ENCODE measurements around the gene COL21A1.

COL21A1 gene

DNA sequence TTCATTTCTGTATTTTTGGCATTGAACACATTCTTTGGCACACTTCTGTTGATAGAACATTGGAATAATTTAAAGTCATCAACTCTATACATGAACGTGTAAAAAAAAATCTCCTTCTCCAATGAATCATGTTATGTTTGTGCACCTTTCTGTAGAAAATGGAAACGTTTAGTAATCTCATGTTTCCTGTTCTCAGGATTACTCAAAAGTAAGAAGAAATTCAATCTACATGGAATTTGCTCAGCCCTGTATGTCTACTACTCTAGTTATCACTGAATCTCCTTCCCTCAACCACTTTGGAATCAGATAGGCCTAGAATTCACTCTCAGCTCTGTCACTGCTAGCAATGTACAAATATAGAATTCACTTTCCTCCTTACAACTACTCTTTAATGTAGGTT lies 103.6 kb downstream of the COL21A1 start:
- POLR2A ChIA-PET: no interaction called here
- DNase-seq (ENCODE audit: extremely low spot score): no peak
- TF ChIP-seq, protein P1, sequence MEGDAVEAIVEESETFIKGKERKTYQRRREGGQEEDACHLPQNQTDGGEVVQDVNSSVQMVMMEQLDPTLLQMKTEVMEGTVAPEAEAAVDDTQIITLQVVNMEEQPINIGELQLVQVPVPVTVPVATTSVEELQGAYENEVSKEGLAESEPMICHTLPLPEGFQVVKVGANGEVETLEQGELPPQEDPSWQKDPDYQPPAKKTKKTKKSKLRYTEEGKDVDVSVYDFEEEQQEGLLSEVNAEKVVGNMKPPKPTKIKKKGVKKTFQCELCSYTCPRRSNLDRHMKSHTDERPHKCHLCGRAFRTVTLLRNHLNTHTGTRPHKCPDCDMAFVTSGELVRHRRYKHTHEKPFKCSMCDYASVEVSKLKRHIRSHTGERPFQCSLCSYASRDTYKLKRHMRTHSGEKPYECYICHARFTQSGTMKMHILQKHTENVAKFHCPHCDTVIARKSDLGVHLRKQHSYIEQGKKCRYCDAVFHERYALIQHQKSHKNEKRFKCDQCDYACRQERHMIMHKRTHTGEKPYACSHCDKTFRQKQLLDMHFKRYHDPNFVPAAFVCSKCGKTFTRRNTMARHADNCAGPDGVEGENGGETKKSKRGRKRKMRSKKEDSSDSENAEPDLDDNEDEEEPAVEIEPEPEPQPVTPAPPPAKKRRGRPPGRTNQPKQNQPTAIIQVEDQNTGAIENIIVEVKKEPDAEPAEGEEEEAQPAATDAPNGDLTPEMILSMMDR (IDR thresholded peaks at IDR 0.05; ENCODE audit: control extremely low read depth, extremely low read depth, low read depth, missing control alignments): no peak
- CTCF ChIA-PET: no interaction called here

DNA sequence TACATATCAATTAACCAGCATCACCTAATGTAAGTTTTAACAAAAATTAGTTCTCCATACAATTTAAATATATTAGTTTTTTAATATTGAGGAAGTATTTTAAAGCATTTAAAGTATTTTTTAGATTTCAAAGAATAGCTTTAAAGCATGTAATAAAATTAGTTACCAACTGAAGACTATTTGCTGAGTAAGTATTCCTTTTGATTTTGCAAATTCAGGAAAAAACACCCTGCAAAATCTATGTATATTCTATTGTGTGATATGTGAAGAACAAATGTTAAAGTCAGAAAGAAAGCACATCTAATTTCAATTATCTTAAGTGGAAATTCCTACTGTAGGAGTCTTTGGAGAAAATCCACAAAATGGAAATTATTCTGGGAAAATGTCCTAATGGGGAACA lies 107.3 kb downstream of the COL21A1 start:
- POLR2A ChIA-PET: no interaction called here

GRCh38 chr6:56115715-56116114 lies 131.7 kb downstream of the COL21A1 start:
- POLR2A ChIA-PET: no interaction called here
- CTCF ChIA-PET: interaction anchor here (1.3 to 1.7 kb wide), 2 partner anchors 11 to 14 kb away, joined by 4 to 6 read pairs; no protein-coding TSS in a partner anchor
- TF ChIP-seq, protein P1 (IDR thresholded peaks at IDR 0.05; ENCODE audit: control extremely low read depth, extremely low read depth, low read depth, missing control alignments): no peak
- no peak for DNase-seq (ENCODE audit: extremely low spot score)

More for the DNA sequence above, 107.3 kb downstream of the COL21A1 start:
- CTCF ChIA-PET: no interaction called here
- DNase-seq (ENCODE audit: extremely low spot score): no peak
- TF ChIP-seq, protein P1 (IDR thresholded peaks at IDR 0.05; ENCODE audit: control extremely low read depth, extremely low read depth, low read depth, missing control alignments): no peak

- CTCF ChIA-PET: no interaction called here
- POLR2A ChIA-PET: no interaction called here
- no peak for DNase-seq (ENCODE audit: extremely low spot score)
- TF ChIP-seq, protein P1 (IDR thresholded peaks at IDR 0.05; ENCODE audit: control extremely low read depth, extremely low read depth, low read depth, missing control alignments): no peak
These were observed 138.2 kb downstream of the COL21A1 start for GRCh38 chr6:56109149-56109548.

GRCh38 chr6:56106231-56106630 lies 141.1 kb downstream of the COL21A1 start:
- TF ChIP-seq, protein P1 (IDR thresholded peaks at IDR 0.05; ENCODE audit: control extremely low read depth, extremely low read depth, low read depth, missing control alignments): no peak
- DNase-seq (ENCODE audit: extremely low spot score): no peak
- CTCF ChIA-PET: no interaction called here
- POLR2A ChIA-PET: no interaction called here

GRCh38 chr6:56104591-56104990 lies 142.8 kb downstream of the COL21A1 start:
- CTCF ChIA-PET: no interaction called here
- TF ChIP-seq, protein P1 (IDR thresholded peaks at IDR 0.05; ENCODE audit: control extremely low read depth, extremely low read depth, low read depth, missing control alignments): no peak
- no peak for DNase-seq (ENCODE audit: extremely low spot score)
- POLR2A ChIA-PET: no interaction called here

DNA sequence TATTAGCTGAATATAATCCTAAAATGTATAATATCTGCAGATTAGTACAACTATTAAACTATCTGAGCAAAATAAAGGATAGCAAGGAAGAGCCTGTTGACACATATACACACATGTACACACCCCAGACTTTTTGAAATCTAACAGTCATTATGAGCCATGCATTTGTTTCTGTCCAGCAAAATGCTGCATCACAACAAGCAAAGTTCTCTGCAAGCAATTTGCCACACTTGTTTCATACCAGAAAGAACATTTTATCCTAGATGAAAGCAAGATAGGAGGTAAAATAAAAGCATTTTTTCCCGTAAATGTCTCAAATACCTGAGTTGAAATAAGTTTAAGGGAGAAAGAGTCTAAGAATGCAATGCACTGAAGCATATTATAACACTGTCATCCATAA lies 145.2 kb downstream of the COL21A1 start:
- POLR2A ChIA-PET: no interaction called here
- CTCF ChIA-PET: no interaction called here
- no peak for DNase-seq (ENCODE audit: extremely low spot score)
- TF ChIP-seq, protein P1 (IDR thresholded peaks at IDR 0.05; ENCODE audit: control extremely low read depth, extremely low read depth, low read depth, missing control alignments): no peak
